Measurements from ENCODE around the gene RPS6KA2. TPM values are rescaled to one million over a fixed set of nuclear protein-coding genes. Genes with fewer than 3 reads are reported as not detected.

RPS6KA2 gene
- 9.4 TPM for polyA plus RNA-seq (2013, experiment 1 of 4)
- polyA plus RNA-seq (2013, experiment 2 of 4), result 10.9 TPM
- polyA plus RNA-seq (2013, experiment 3 of 4), result 7.2 TPM
- 7.3 TPM for polyA plus RNA-seq (2013, experiment 4 of 4)

GRCh38 chr6:166627033-166627874 lies at the start of gene RPS6KA2:
TSS of gene RPS6KA2 (minus strand) at chr6:166627251. CDS start at chr6:166627019, 232 bp downstream.
- peaks cover 49% of the 10 kb centered on the region for H3K27me3 ChIP-seq (ENCODE audit: control insufficient read depth, insufficient read depth, low read length, poor library complexity, severe bottlenecking)
- H3K27ac ChIP-seq (ENCODE audit: insufficient read depth, low read depth, low read length, poor library complexity, severe bottlenecking), result peak within 1 kb of the TSS; percentile 79
- no peaks in the 10 kb centered on the region for H3K9me3 ChIP-seq (ENCODE audit: control insufficient read depth, low read length)
- WGBS, 2 experiments, result 0% methylated on average over 87 of the region's 87 CpGs
- H3K4me3 ChIP-seq (ENCODE audit: insufficient read depth, low read depth, low read length), result peak within 1 kb of the TSS; percentile 65
- H3K4me1 ChIP-seq (ENCODE audit: control insufficient read depth, insufficient read depth, low read length), result peaks cover 14% of the 10 kb centered on the region
- no peaks in the 10 kb centered on the region for H3K36me3 ChIP-seq (ENCODE audit: control insufficient read depth, insufficient read depth, low read length)

GRCh38 chr6:166676270-166676860 lies 49.3 kb upstream of the RPS6KA2 start:
- H3K4me1 ChIP-seq (ENCODE audit: control insufficient read depth, insufficient read depth, low read length), result peaks cover 7% of the 10 kb centered on the region
- no peak overlapping the region for H3K4me3 ChIP-seq (ENCODE audit: insufficient read depth, low read depth, low read length)
- no peak overlapping the region for H3K27ac ChIP-seq (ENCODE audit: insufficient read depth, low read depth, low read length, poor library complexity, severe bottlenecking)
- H3K9me3 ChIP-seq (ENCODE audit: control insufficient read depth, low read length), result no peaks in the 10 kb centered on the region
- no peaks in the 10 kb centered on the region for H3K36me3 ChIP-seq (ENCODE audit: control insufficient read depth, insufficient read depth, low read length)
- 92 to 98% methylated on average over 14 of the region's 14 CpGs for WGBS, 2 experiments
- H3K27me3 ChIP-seq (ENCODE audit: control insufficient read depth, insufficient read depth, low read length, poor library complexity, severe bottlenecking), result no peaks in the 10 kb centered on the region

DNA sequence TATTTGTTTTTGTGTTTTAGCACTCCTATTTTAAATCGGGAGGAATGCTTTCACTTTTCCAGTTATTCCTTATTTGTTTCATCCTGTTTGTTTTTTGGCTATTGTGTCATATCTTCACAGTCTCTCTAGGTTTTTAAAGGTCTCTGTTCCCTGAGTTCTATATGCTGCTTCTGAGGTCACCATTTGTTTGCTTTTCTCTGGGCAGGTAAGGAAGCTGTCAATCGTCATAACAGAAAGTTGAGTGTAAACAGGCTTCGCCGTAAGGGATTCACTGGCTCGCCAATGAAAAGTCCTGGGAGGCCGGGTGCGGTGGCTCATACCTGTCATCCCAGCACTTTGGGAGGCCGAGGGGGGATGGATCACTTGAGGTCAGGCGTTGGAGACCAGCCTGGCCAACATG lies 48.7 kb upstream of the RPS6KA2 start:
- no peak overlapping the region for H3K4me3 ChIP-seq (ENCODE audit: insufficient read depth, low read depth, low read length)
- H3K27me3 ChIP-seq (ENCODE audit: control insufficient read depth, insufficient read depth, low read length, poor library complexity, severe bottlenecking), result no peaks in the 10 kb centered on the region

DNA sequence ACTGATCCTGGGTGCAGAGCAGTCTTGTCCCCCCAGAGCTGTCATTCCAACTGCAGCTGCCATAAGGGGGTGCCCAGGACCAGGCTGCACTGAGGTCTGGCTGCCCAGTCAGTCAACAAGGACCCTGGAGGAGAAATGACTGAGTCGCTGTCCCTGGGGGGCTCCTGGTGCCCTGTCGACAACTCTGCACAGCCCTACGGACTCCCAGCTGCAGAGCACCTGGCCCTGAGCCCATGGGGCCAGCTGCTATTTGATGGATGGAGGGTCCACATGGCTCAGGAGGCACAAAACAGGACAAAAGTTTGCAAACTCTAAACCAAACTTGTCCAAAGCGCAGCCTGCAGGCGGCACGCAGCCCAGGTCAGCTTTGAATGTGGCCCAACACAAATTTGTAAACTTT lies 46.3 kb upstream of the RPS6KA2 start:
- no peak overlapping the region for H3K4me3 ChIP-seq (ENCODE audit: insufficient read depth, low read depth, low read length)
- H3K36me3 ChIP-seq (ENCODE audit: control insufficient read depth, insufficient read depth, low read length), result no peaks in the 10 kb centered on the region
- peaks cover 8% of the 10 kb centered on the region for H3K4me1 ChIP-seq (ENCODE audit: control insufficient read depth, insufficient read depth, low read length)
- no peaks in the 10 kb centered on the region for H3K9me3 ChIP-seq (ENCODE audit: control insufficient read depth, low read length)
- no peaks in the 10 kb centered on the region for H3K27me3 ChIP-seq (ENCODE audit: control insufficient read depth, insufficient read depth, low read length, poor library complexity, severe bottlenecking)
- 91 to 93% methylated on average over 6 of the region's 6 CpGs for WGBS, 2 experiments
- H3K27ac ChIP-seq (ENCODE audit: insufficient read depth, low read depth, low read length, poor library complexity, severe bottlenecking), result no peak overlapping the region

More for the DNA sequence above, 48.7 kb upstream of the RPS6KA2 start:
- H3K9me3 ChIP-seq (ENCODE audit: control insufficient read depth, low read length), result no peaks in the 10 kb centered on the region
- peaks cover 8% of the 10 kb centered on the region for H3K4me1 ChIP-seq (ENCODE audit: control insufficient read depth, insufficient read depth, low read length)
- no peaks in the 10 kb centered on the region for H3K36me3 ChIP-seq (ENCODE audit: control insufficient read depth, insufficient read depth, low read length)
- 93 to 96% methylated on average over 9 of the region's 9 CpGs for WGBS, 2 experiments
- no peak overlapping the region for H3K27ac ChIP-seq (ENCODE audit: insufficient read depth, low read depth, low read length, poor library complexity, severe bottlenecking)

- H3K4me1 ChIP-seq (ENCODE audit: control insufficient read depth, insufficient read depth, low read length), result peaks cover 11% of the 10 kb centered on the region
- WGBS, 2 experiments, result 86 to 87% methylated on average over 14 of the region's 14 CpGs
These were observed 45.7 kb upstream of the RPS6KA2 start for GRCh38 chr6:166672624-166673206.

DNA sequence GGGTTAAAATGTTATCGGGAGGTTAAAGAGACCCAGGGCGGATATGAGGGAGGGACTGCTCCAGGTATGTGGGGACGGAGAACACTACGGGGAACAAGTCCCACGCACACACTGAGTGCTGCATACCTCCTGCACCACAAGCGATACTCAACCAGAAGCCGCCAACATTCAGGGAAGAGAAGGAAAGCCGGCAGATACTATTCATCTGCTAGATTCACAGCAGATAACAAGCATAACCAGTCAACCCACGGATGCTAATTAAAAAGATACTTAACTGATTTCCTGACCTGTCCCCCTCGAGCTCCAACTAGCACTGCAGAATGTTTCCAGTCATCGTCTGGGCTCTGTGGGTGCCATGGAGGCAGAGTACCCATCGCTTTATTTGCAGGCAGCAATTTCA lies 45.1 kb upstream of the RPS6KA2 start:
- Histone ChIP-seq H3K4me1 (ENCODE audit: control insufficient read depth, insufficient read depth, low read length) (peaks cover 13% of the 10 kb centered on the region), H3K27me3 (ENCODE audit: control insufficient read depth, insufficient read depth, low read length, poor library complexity, severe bottlenecking) (no peaks in the 10 kb centered on the region), H3K36me3 (ENCODE audit: control insufficient read depth, insufficient read depth, low read length) (no peaks in the 10 kb centered on the region), H3K27ac (ENCODE audit: insufficient read depth, low read depth, low read length, poor library complexity, severe bottlenecking) (no peak overlapping the region), H3K4me3 (ENCODE audit: insufficient read depth, low read depth, low read length) (no peak overlapping the region), H3K9me3 (ENCODE audit: control insufficient read depth, low read length) (no peaks in the 10 kb centered on the region)
- WGBS, 2 experiments, result 85 to 86% methylated on average over 12 of the region's 12 CpGs

More at GRCh38 chr6:166672624-166673206, 45.7 kb upstream of the RPS6KA2 start:
- Histone ChIP-seq H3K27me3 (ENCODE audit: control insufficient read depth, insufficient read depth, low read length, poor library complexity, severe bottlenecking) (no peaks in the 10 kb centered on the region), H3K4me3 (ENCODE audit: insufficient read depth, low read depth, low read length) (no peak overlapping the region), H3K36me3 (ENCODE audit: control insufficient read depth, insufficient read depth, low read length) (no peaks in the 10 kb centered on the region), H3K27ac (ENCODE audit: insufficient read depth, low read depth, low read length, poor library complexity, severe bottlenecking) (no peak overlapping the region), H3K9me3 (ENCODE audit: control insufficient read depth, low read length) (no peaks in the 10 kb centered on the region)

- Histone ChIP-seq H3K27ac (ENCODE audit: insufficient read depth, low read depth, low read length, poor library complexity, severe bottlenecking) (no peak overlapping the region), H3K27me3 (ENCODE audit: control insufficient read depth, insufficient read depth, low read length, poor library complexity, severe bottlenecking) (no peaks in the 10 kb centered on the region), H3K36me3 (ENCODE audit: control insufficient read depth, insufficient read depth, low read length) (no peaks in the 10 kb centered on the region), H3K4me1 (ENCODE audit: control insufficient read depth, insufficient read depth, low read length) (peaks cover 13% of the 10 kb centered on the region), H3K4me3 (ENCODE audit: insufficient read depth, low read depth, low read length) (no peak overlapping the region), H3K9me3 (ENCODE audit: control insufficient read depth, low read length) (no peaks in the 10 kb centered on the region)
- 70 to 72% methylated on average over 13 of the region's 13 CpGs for WGBS, 2 experiments
These were observed 44.5 kb upstream of the RPS6KA2 start for GRCh38 chr6:166671434-166672081.

DNA sequence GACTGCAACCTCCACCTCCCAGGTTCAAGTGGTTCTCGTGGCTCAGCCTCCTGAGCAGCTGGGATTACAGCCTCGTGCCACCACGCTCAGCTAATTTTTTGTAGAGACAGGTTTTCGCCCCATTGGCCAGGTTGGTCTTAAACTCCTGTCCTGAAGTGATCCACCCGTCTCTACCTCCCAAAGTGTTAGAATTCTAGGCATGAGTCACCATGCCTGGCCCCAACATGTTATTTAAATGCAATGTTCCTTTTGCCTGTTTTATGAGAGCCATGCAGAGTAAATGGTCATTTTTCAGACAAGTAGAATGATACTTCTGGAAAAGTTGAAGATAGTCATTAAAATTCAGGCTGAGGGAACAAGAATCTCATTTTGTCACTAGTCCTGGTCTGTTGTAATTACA lies 43.8 kb upstream of the RPS6KA2 start:
- peaks cover 13% of the 10 kb centered on the region for H3K4me1 ChIP-seq (ENCODE audit: control insufficient read depth, insufficient read depth, low read length)
- H3K27ac ChIP-seq (ENCODE audit: insufficient read depth, low read depth, low read length, poor library complexity, severe bottlenecking), result no peak overlapping the region
- H3K36me3 ChIP-seq (ENCODE audit: control insufficient read depth, insufficient read depth, low read length), result no peaks in the 10 kb centered on the region
- WGBS, 2 experiments, result 92 to 95% methylated on average over 5 of the region's 5 CpGs
- no peaks in the 10 kb centered on the region for H3K9me3 ChIP-seq (ENCODE audit: control insufficient read depth, low read length)
- no peak overlapping the region for H3K4me3 ChIP-seq (ENCODE audit: insufficient read depth, low read depth, low read length)
- no peaks in the 10 kb centered on the region for H3K27me3 ChIP-seq (ENCODE audit: control insufficient read depth, insufficient read depth, low read length, poor library complexity, severe bottlenecking)

GRCh38 chr6:166670013-166670412 lies 43.0 kb upstream of the RPS6KA2 start:
- no peaks in the 10 kb centered on the region for H3K36me3 ChIP-seq (ENCODE audit: control insufficient read depth, insufficient read depth, low read length)
- H3K4me1 ChIP-seq (ENCODE audit: control insufficient read depth, insufficient read depth, low read length), result peaks cover 13% of the 10 kb centered on the region
- H3K27me3 ChIP-seq (ENCODE audit: control insufficient read depth, insufficient read depth, low read length, poor library complexity, severe bottlenecking), result no peaks in the 10 kb centered on the region
- H3K9me3 ChIP-seq (ENCODE audit: control insufficient read depth, low read length), result no peaks in the 10 kb centered on the region
- H3K27ac ChIP-seq (ENCODE audit: insufficient read depth, low read depth, low read length, poor library complexity, severe bottlenecking), result no peak overlapping the region
- H3K4me3 ChIP-seq (ENCODE audit: insufficient read depth, low read depth, low read length), result no peak overlapping the region
- WGBS, 2 experiments, result 94 to 97% methylated on average over 9 of the region's 9 CpGs
